K562 (cell line): ENCODE measurements around the gene SLC19A1. TPM values are rescaled to one million over a fixed set of nuclear protein-coding genes. Genes with fewer than 3 reads are reported as not detected.

Source experiments
- ATAC-seq: fragments of 200-7000 bp; cut with Tn5 transposase; 3 replicates; pipeline ENCODE4 v1.9.1; 2020; ENCODE audit warnings: moderate library complexity
- BruUV-seq: library from RNA; stranded (reverse); fragments of 400-500 nt; replicated peaks from 2 replicates; lab custom pipeline; 2021; lab: Mats Ljungman, UMichigan
- CTCF ChIA-PET: fragments of 300-600 bp; formaldehyde crosslinking; extraction: SDS; loops from one replicate; lab custom pipeline; 2021; ENCODE audit warnings: low intra/inter-chr PET ratio; lab: Yijun Ruan, JAX
- POLR2A ChIA-PET: fragments of 300-600, 350-650 bp; sonication (Branson Sonifier 250); formaldehyde crosslinking; extraction: SDS; loops from one replicate; lab custom pipeline; 2021; ENCODE audit warnings: antibody characterized with exemption, inconsistent platforms; lab: Yijun Ruan, JAX
- DNase-seq, 4 experiments: peaks; one replicate each; pipeline versions ENCODE4 v3.0.0 to v3.0.0-alpha.2; 2011 to 2018; ENCODE audit warnings: low spot score in 3 of 4, mixed read lengths in 3 of 4; ENCODE audit errors: extremely low read depth in 1 of 4
- FAIRE-seq: peaks from 2 replicates; lab custom pipeline; 2011; peaks lifted over from hg19 to GRCh38; lab: Jason Lieb, UNC
- H2AFZ ChIP-seq: 2 replicates; pipeline ENCODE4 v1.6.0; 2011; ENCODE audit warnings: low read depth, low read length, control low read depth, inconsistent platforms
- H3K27ac ChIP-seq: fragments of 200-600 bp; 3 replicates; pipeline ENCODE4 v1.8.0; 2011; ENCODE audit warnings: low read depth, mild to moderate bottlenecking, control low read depth, inconsistent platforms, low read length, moderate library complexity, mixed read lengths; ENCODE audit errors: extremely low read depth
- H3K27me3 ChIP-seq, 2 experiments: fragments of 300-600 bp in 1 of 2; 2 replicates in 1 of 2; 3 replicates in 1 of 2; pipeline versions ENCODE4 v1.6.0 to v1.8.0; 2011; ENCODE audit warnings: inconsistent platforms in 2 of 2, low read length in 2 of 2, mild to moderate bottlenecking in 1 of 2, mixed read lengths in 1 of 2, moderate library complexity in 1 of 2; ENCODE audit not compliant: control insufficient read depth in 2 of 2, insufficient read depth in 2 of 2
- H3K36me3 ChIP-seq: fragments of 300-600 bp; 3 replicates; pipeline ENCODE4 v1.8.0; 2011; ENCODE audit warnings: mild to moderate bottlenecking, low read length, inconsistent platforms; ENCODE audit not compliant: control insufficient read depth, insufficient read depth
- H3K4me1 ChIP-seq, 2 experiments: fragments of 200-600 bp in 1 of 2; replicated peaks in 1 of 2; 2 replicates in 1 of 2; 3 replicates in 1 of 2; pipeline versions ENCODE4 v1.5.1 to v1.8.0; 2011; ENCODE audit warnings: inconsistent platforms in 2 of 2, low read length in 2 of 2, mild to moderate bottlenecking in 1 of 2, mixed read lengths in 1 of 2, moderate library complexity in 1 of 2; ENCODE audit not compliant: control insufficient read depth in 2 of 2, insufficient read depth in 2 of 2
- H3K4me2 ChIP-seq: 2 replicates; pipeline ENCODE4 v1.6.1; 2011; ENCODE audit warnings: low read length, control low read depth, inconsistent platforms, mixed read lengths; ENCODE audit not compliant: insufficient read depth
- H3K4me3 ChIP-seq: fragments of 200-600 bp; sonication (generic), shearing (Covaris generic); 2 replicates; pipeline ENCODE4 v1.5.1; 2016; ENCODE audit warnings: control low read depth, inconsistent platforms
- H3K79me2 ChIP-seq: fragments of 200-600 bp; 3 replicates; pipeline ENCODE4 v1.8.0; 2011; ENCODE audit warnings: low read length, inconsistent platforms; ENCODE audit not compliant: control insufficient read depth, insufficient read depth
- H3K9ac ChIP-seq, 2 experiments: 2 replicates each; pipeline versions ENCODE4 v1.6.0 to v1.6.1; 2011; ENCODE audit warnings: low read depth in 2 of 2, low read length in 2 of 2, control low read depth in 1 of 2, inconsistent platforms in 1 of 2, mild to moderate bottlenecking in 1 of 2, mixed read lengths in 1 of 2; ENCODE audit not compliant: insufficient read depth in 1 of 2
- H3K9me1 ChIP-seq: one replicate; pipeline ENCODE4 v1.6.0; 2011; ENCODE audit warnings: inconsistent platforms, mild to moderate bottlenecking, low read length, moderate library complexity; ENCODE audit not compliant: control insufficient read depth, insufficient read depth
- H3K9me3 ChIP-seq: replicated peaks from 2 replicates; pipeline ENCODE4 v1.5.1; 2011; ENCODE audit warnings: low read depth, low read length, inconsistent platforms; ENCODE audit not compliant: control insufficient read depth, insufficient read depth
- H4K20me1 ChIP-seq: replicated peaks from 2 replicates; pipeline ENCODE4 v1.6.1; 2011; ENCODE audit warnings: low read length, inconsistent platforms, mixed read lengths; ENCODE audit not compliant: control insufficient read depth, insufficient read depth
- BCOR ChIP-seq: fragments of 450-650 bp; IDR thresholded peaks from 2 replicates; pipeline ENCODE4 v1.6.1; 2016
- CBX3 ChIP-seq, 2 experiments: IDR thresholded peaks; 1 replicate in 1 of 2; 2 replicates in 1 of 2; pipeline ENCODE4 v1.6.1; 2012; ENCODE audit warnings: inconsistent platforms in 2 of 2, low read length in 2 of 2, borderline replicate concordance in 1 of 2, control low read depth in 1 of 2
- E2F3 ChIP-seq: fragments of 250-450 bp; sonication (Bioruptor Pico); IDR thresholded peaks from 2 replicates; pipeline ENCODE4 v1.4.0; 2020; ENCODE audit warnings: mild to moderate bottlenecking
- EGR1 ChIP-seq: fragments of 450-650 bp; conservative IDR thresholded peaks from 2 replicates; pipeline ENCODE4 v1.6.1; 2017; ENCODE audit warnings: mild to moderate bottlenecking
- FOXJ3 ChIP-seq: sonication (generic); formaldehyde crosslinking; IDR thresholded peaks from 2 replicates; pipeline ENCODE4 v1.4.0; 2020; ENCODE audit warnings: mild to moderate bottlenecking, missing genetic modification reagents
- GTF2E2 ChIP-seq: fragments of 200-800 bp; sonication (Bioruptor generic); IDR thresholded peaks from 2 replicates; pipeline ENCODE4 v1.6.1; 2016; ENCODE audit warnings: missing genetic modification characterization, missing compliant biosample characterization
- PHB2 ChIP-seq: fragments of 450-650 bp; IDR thresholded peaks from 2 replicates; pipeline ENCODE4 v1.6.1; 2017; ENCODE audit warnings: low read depth
- RERE ChIP-seq: sonication (generic); formaldehyde crosslinking; IDR thresholded peaks from 2 replicates; pipeline ENCODE4 v1.8.0; 2023; ENCODE audit warnings: missing genetic modification reagents, mild to moderate bottlenecking, borderline replicate concordance
- SMARCA4 ChIP-seq: fragments of 450-650 bp; IDR thresholded peaks from 2 replicates; pipeline ENCODE4 v1.6.1; 2016
- SMARCA5 ChIP-seq: fragments of 450-650 bp; IDR thresholded peaks from 2 replicates; pipeline ENCODE4 v1.6.1; 2016
- STAG1 ChIP-seq: sonication (generic); formaldehyde crosslinking; IDR thresholded peaks from 2 replicates; pipeline ENCODE4 v1.5.0; 2020; ENCODE audit warnings: missing genetic modification reagents, borderline replicate concordance
- TRIM24 ChIP-seq, 2 experiments: fragments of 450-650 bp; IDR thresholded peaks; 2 replicates each; pipeline ENCODE4 v1.6.1; 2016
- TRIM28 ChIP-seq: fragments of 450-650 bp; IDR thresholded peaks from 2 replicates; pipeline ENCODE4 v1.6.1; 2017
- ZNF280A ChIP-seq: fragments of 450-650 bp; IDR thresholded peaks from 2 replicates; pipeline ENCODE4 v1.6.1; 2018; ENCODE audit warnings: mild to moderate bottlenecking, low read depth; ENCODE audit not compliant: partially characterized antibody
- ZNF507 ChIP-seq: conservative IDR thresholded peaks from 2 replicates; pipeline ENCODE4 v1.6.1; 2017; ENCODE audit warnings: missing genetic modification characterization, missing compliant biosample characterization
- ZNF717 ChIP-seq: fragments of 250-450 bp; sonication (Bioruptor Pico); IDR thresholded peaks from 2 replicates; pipeline ENCODE4 v1.5.0; 2021
- WGBS: fragments of 100-300 bp; shearing (Covaris generic); methylation state at CpG from one replicate; pipeline ENCODE4 v1.1.6; 2016; ENCODE audit warnings: low coverage, mixed read lengths; ENCODE audit not compliant: insufficient coverage; ENCODE audit errors: missing lambda C conversion rate; 5-methylcytosine and 5-hydroxymethylcytosine counted together
- in situ Hi-C: fragments of 300-500 bp; cut with MboI; formaldehyde crosslinking; loops from 4 replicates; pipeline ENCODE4 v1.15.0; 2018; ENCODE audit warnings: inconsistent platforms, mixed read lengths
- intact Hi-C: fragments of 100-400 bp; cut with micrococcal nuclease; formaldehyde crosslinking; loops from 2 replicates; pipeline ENCODE4 v1.14.2; 2022
- polyA plus RNA-seq, 8 experiments: library from polyadenylated mRNA; depleted of rRNA in 4 of 8; stranded (reverse) in 5 of 8; unstranded in 3 of 8; fragments of >200 nt; fragmentation: Nextera tagmentation in 2 of 8; fragmentation: Illumina TruSeq in 1 of 8; extraction: Ambion mirVana in 2 of 8; extraction: Trizol in 1 of 8; gene quantifications; 2 replicates each; pipeline versions ENCODE4 v1.2.1 to v1.2.3, GENCODE V29; 2011 to 2014; ENCODE audit warnings: inconsistent platforms in 1 of 8, missing spikeins in 1 of 8
- total RNA-seq, 7 experiments: library from RNA; depleted of rRNA in 6 of 7; stranded (reverse); fragments of >200 nt in 6 of 7; fragmentation: Illumina TruSeq in 2 of 7; extraction: Trizol in 2 of 7; gene quantifications; 2 replicates each; pipeline versions ENCODE4 v1.2.1 to v1.2.3, GENCODE V29; 2011 to 2021; ENCODE audit warnings: low replicate concordance in 1 of 7

Gene SLC19A1
- total and polyA plus RNA-seq, 9 of the 15 experiments (the other 6 are each of a cell fraction or from before 2014, with no cell fraction given), result 0.65 to 88.7 (median 12.0) TPM

DNA sequence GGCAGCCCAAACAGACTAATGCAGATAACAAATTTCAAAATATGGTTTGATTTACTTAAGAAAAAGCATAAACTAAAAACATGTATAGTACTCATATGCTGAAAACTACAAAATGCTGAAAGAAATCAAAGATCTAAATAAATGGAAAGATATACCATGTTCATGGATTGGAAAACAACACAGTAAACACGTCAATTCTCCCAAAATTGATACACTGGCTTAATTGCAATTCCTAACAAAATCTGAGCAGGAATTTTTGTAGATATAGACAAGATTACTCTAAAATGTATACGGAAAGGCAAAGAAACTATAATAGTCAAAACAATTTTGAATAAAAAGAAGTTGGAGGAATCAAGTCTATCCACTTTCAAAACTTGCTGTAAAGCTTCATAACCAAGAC lies 21.0 kb downstream of the SLC19A1 start (continued):
- TF ChIP-seq STAG1 (CRISPR knock-in tag) (no peak), EGR1 (no peak), PHB2 (no peak), RERE (CRISPR knock-in tag) (no peak), FOXJ3 (CRISPR knock-in tag) (no peak)

DNA sequence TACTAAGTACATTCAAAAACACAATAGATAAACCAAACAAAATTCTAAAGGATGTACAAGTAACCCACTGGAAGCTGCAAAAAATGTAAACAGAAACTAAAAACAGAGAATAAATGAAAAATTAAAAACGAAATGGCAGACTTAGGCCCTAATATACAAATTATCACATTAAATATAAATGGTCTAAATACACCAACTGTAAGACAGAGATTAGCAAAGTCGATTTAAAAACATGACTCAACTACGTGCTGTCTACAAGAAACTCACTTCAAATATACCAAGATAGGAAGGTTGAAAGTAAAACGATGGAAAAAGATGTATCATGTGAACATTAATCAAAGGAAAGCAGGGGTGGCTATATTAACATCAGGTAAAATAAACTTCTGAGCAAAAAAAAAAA lies 23.1 kb downstream of the SLC19A1 start:
- WGBS, result 64% methylated on average over 4 of the region's 4 CpGs
- FAIRE-seq, result no peak
- no peaks in the 10 kb centered on the region for H3K9me3 ChIP-seq
- no peaks in the 10 kb centered on the region for H4K20me1 ChIP-seq
- H3K4me1 ChIP-seq, result peaks cover 0 to 17% of the 10 kb centered on the region in 2 experiments; a peak in 1 of 5 replicates
- BruUV-seq, result no TSS peak
- no peaks in the 10 kb centered on the region for H3K9me1 ChIP-seq
- no peak overlapping the region for H3K9ac ChIP-seq
- no peak overlapping the region for H3K4me3 ChIP-seq
- ChIA-PET CTCF (interaction anchor here (0.6 kb wide), 1 partner anchor 132 kb away, joined by 3 read pairs; no protein-coding TSS in a partner anchor), POLR2A (no interaction called here)
- no peak overlapping the region for H3K27ac ChIP-seq
- H3K4me2 ChIP-seq, result no peak overlapping the region
- no peak for ATAC-seq
- no peak for DNase-seq
- H3K27me3 ChIP-seq, result no peaks in the 10 kb centered on the region
- in situ Hi-C loops (no loop called here), intact Hi-C loops (no loop called here)
- H2AFZ ChIP-seq, result no peak overlapping the region
- H3K79me2 ChIP-seq, result peaks cover 20% of the 10 kb centered on the region
- peaks cover 95% of the 10 kb centered on the region for H3K36me3 ChIP-seq
- TF ChIP-seq SMARCA4, result no peak
- TF ChIP-seq CBX3 (IDR thresholded peaks at IDR 0.05; ENCODE audit: borderline replicate concordance in 1 of 2, low read length in 2 of 2), result peak in 1 of 2 experiments; percentile 57; a peak in 1 of 3 replicates
- TF ChIP-seq E2F3 (CRISPR knock-in tag), result no peak
- TF ChIP-seq ZNF507 (tag), result peak; percentile 93
- peak; percentile 13; the same call in 1 of the 2 replicates for TF ChIP-seq BCOR
- peak; percentile 9 for TF ChIP-seq ZNF280A
- TF ChIP-seq SMARCA5, result peak; percentile 53; the same call in 1 of the 2 replicates
- no peak for TF ChIP-seq ZNF717 (CRISPR knock-in tag)
- no peak for TF ChIP-seq GTF2E2
- TF ChIP-seq TRIM24 (IDR thresholded peaks at IDR 0.05), result 0 out of 4 replicates have a peak, but pooled peaks of 1 of the 2 experiments have one; percentile 14
- peak; percentile 51; the same call in 1 of the 2 replicates for TF ChIP-seq TRIM28
